HepG2 (cell line): Measurements from ENCODE around the gene PGPEP1. TPM values are rescaled to one million over a fixed set of nuclear protein-coding genes. Genes with fewer than 3 reads are reported as not detected.

Experiments used
- ATRX ChIP-seq: sonication (generic); formaldehyde crosslinking; IDR thresholded peaks from 2 replicates; pipeline ENCODE4 v1.4.0; 2020; ENCODE audit warnings: missing genetic modification reagents, borderline replicate concordance
- CBX1 ChIP-seq: IDR thresholded peaks from one replicate; pipeline ENCODE4 v1.6.1; 2016; ENCODE audit warnings: antibody characterized with exemption, low read depth
- CTCF ChIP-seq: sonication (generic); formaldehyde crosslinking; IDR thresholded peaks from 2 replicates; pipeline ENCODE4 v1.5.0; 2020; ENCODE audit warnings: mild to moderate bottlenecking, missing genetic modification reagents, moderate library complexity
- GATAD2A ChIP-seq: IDR thresholded peaks from 2 replicates; pipeline ENCODE4 v1.6.1; 2016
- HBP1 ChIP-seq: IDR thresholded peaks from 2 replicates; pipeline ENCODE4 v1.6.1; 2016; ENCODE audit warnings: low read depth, control low read depth
- KAT8 ChIP-seq: IDR thresholded peaks from 2 replicates; pipeline ENCODE4 v1.6.1; 2016; ENCODE audit warnings: missing genetic modification reagents, missing compliant biosample characterization
- KDM5B ChIP-seq: sonication (generic); formaldehyde crosslinking; IDR thresholded peaks from 2 replicates; pipeline ENCODE4 v1.4.0; 2020; ENCODE audit warnings: missing genetic modification reagents, mild to moderate bottlenecking, borderline replicate concordance
- MLX ChIP-seq: IDR thresholded peaks from 2 replicates; pipeline ENCODE4 v1.6.1; 2016
- NCOA5 ChIP-seq: sonication (generic); formaldehyde crosslinking; IDR thresholded peaks from 2 replicates; pipeline ENCODE4 v1.4.0; 2020; ENCODE audit warnings: missing genetic modification reagents
- NFYC ChIP-seq: IDR thresholded peaks from 2 replicates; pipeline ENCODE4 v1.6.1; 2016; ENCODE audit warnings: missing genetic modification reagents, missing compliant biosample characterization
- PATZ1 ChIP-seq: sonication (generic); formaldehyde crosslinking; IDR thresholded peaks from 2 replicates; pipeline ENCODE4 v1.4.0; 2020; ENCODE audit warnings: missing genetic modification reagents
- RBM39 ChIP-seq: fragments of 200-400 bp; formaldehyde crosslinking; IDR thresholded peaks from one replicate; pipeline ENCODE4 v1.6.1; 2018; ENCODE audit warnings: antibody characterized with exemption, mild to moderate bottlenecking, low read depth, low read length; ENCODE audit not compliant: poor library complexity, severe bottlenecking
- SAP130 ChIP-seq: IDR thresholded peaks from 2 replicates; pipeline ENCODE4 v1.6.1; 2016; ENCODE audit warnings: low read depth
- ZBTB34 ChIP-seq: sonication (generic); formaldehyde crosslinking; IDR thresholded peaks from 2 replicates; pipeline ENCODE4 v1.8.0; 2022; ENCODE audit warnings: mild to moderate bottlenecking, missing genetic modification reagents
- ZNF256 ChIP-seq: sonication (generic); formaldehyde crosslinking; conservative IDR thresholded peaks from 2 replicates; pipeline ENCODE4 v1.4.0; 2020; ENCODE audit warnings: missing genetic modification reagents
- ZNF33A ChIP-seq: sonication (generic); formaldehyde crosslinking; IDR thresholded peaks from 2 replicates; pipeline ENCODE4 v1.5.1; 2020; ENCODE audit warnings: missing genetic modification reagents, mild to moderate bottlenecking, moderate library complexity, borderline replicate concordance
- ZNF414 ChIP-seq: sonication (generic); formaldehyde crosslinking; IDR thresholded peaks from 2 replicates; pipeline ENCODE4 v1.5.0; 2020; ENCODE audit warnings: missing genetic modification reagents
- ZNF747 ChIP-seq: sonication (generic); formaldehyde crosslinking; IDR thresholded peaks from 2 replicates; pipeline ENCODE4 v1.8.1; 2023; ENCODE audit warnings: missing genetic modification reagents, mild to moderate bottlenecking, borderline replicate concordance
- ZSCAN20 ChIP-seq: sonication (generic); formaldehyde crosslinking; IDR thresholded peaks from 2 replicates; pipeline ENCODE4 v1.4.0; 2020; ENCODE audit warnings: missing genetic modification reagents, mild to moderate bottlenecking, borderline replicate concordance
- polyA plus RNA-seq, 8 experiments: library from polyadenylated mRNA; depleted of rRNA in 3 of 8; stranded (reverse) in 7 of 8; unstranded in 1 of 8; fragments of >200 nt; fragmentation: Illumina TruSeq in 4 of 8; extraction: Trizol in 4 of 8; gene quantifications; 2 replicates each; pipeline versions ENCODE4 v1.2.1 to v1.2.3, GENCODE V29; 2011 to 2016; ENCODE audit warnings: low read depth in 4 of 8, missing spikeins in 1 of 8, mixed read lengths in 1 of 8; ENCODE audit not compliant: insufficient read depth in 1 of 8
- total RNA-seq, 5 experiments: library from RNA; depleted of rRNA; stranded (reverse); fragments of >200 nt; fragmentation: Illumina TruSeq; extraction: Trizol; gene quantifications; 2 replicates each; pipeline ENCODE4 v1.2.3, GENCODE V29; 2016; ENCODE audit warnings: low read depth in 1 of 5

The PGPEP1 gene
- total and polyA plus RNA-seq, 2 of the 13 experiments (the other 11 are each of a cell fraction or from before 2014, with no cell fraction given) = 53.1 to 56.6 TPM

GRCh38 chr19:18317961-18318800 lies 22.2 kb upstream of the PGPEP1 start (continued):
- TF ChIP-seq ATRX (CRISPR knock-in tag) (no peak), ZNF414 (CRISPR knock-in tag) (0 out of 2 replicates have a peak, but pooled peaks have one; percentile 20), GATAD2A (CRISPR knock-in tag) (peak; percentile 79; the same call in 1 of the 2 replicates), ZBTB34 (CRISPR knock-in tag) (no peak), PATZ1 (CRISPR knock-in tag) (peak; percentile 80), RBM39 (peak; percentile 88), ZNF747 (CRISPR knock-in tag) (no peak), ZNF33A (CRISPR knock-in tag) (no peak), NCOA5 (no peak), KAT8 (CRISPR knock-in tag) (peak; percentile 47; the same call in 1 of the 2 replicates), ZSCAN20 (CRISPR knock-in tag) (no peak), SAP130 (peak; percentile 32), KDM5B (CRISPR knock-in tag) (peak; percentile 67; the same call in 1 of the 2 replicates), MLX (peak; percentile 54; the same call in 1 of the 2 replicates), ZNF256 (CRISPR knock-in tag) (no peak), HBP1 (CRISPR knock-in tag) (peak; percentile 68; the same call in 1 of the 2 replicates), NFYC (CRISPR knock-in tag) (no peak), CBX1 (peak; percentile 41), CTCF (CRISPR knock-in tag) (0 out of 2 replicates have a peak, but pooled peaks have one; percentile 8)
